HCT116 (cell line): Measurements from ENCODE around the gene FH. TPM values are rescaled to one million over a fixed set of nuclear protein-coding genes. Genes with fewer than 3 reads are reported as not detected.

Source experiments
- ATAC-seq: fragments of 200-7000 bp; cut with Tn5 transposase; 2 replicates; pipeline ENCODE4 v1.9.1; 2020; ENCODE audit warnings: mild to moderate bottlenecking, moderate library complexity
- BruUV-seq: library from RNA; stranded (reverse); fragments of 400-500 nt; replicated peaks from 2 replicates; lab custom pipeline; 2021; lab: Mats Ljungman, UMichigan
- CTCF ChIA-PET: fragments of 300-600 bp; sonication (Branson Sonifier 250); formaldehyde crosslinking; loops from one replicate; lab custom pipeline; 2021; ENCODE audit warnings: antibody characterized with exemption; lab: Charles Lee
- POLR2A ChIA-PET: fragments of 300-600, 350-600 bp; sonication (Branson Sonifier 250); formaldehyde crosslinking; loops from one replicate; lab custom pipeline; 2021; ENCODE audit warnings: antibody characterized with exemption; lab: Charles Lee
- RAD21 ChIA-PET, 2 experiments: fragments of 300-600 bp; sonication (Branson Sonifier 250); formaldehyde crosslinking; loops; one replicate each; lab custom pipeline; 2023; ENCODE audit warnings: low total read pairs in 2 of 2; ENCODE audit not compliant: uncharacterized antibody in 2 of 2, unreplicated experiment in 2 of 2, low non-redundant PET in 1 of 2; lab: Charles Lee
- DNase-seq: peaks from one replicate; pipeline ENCODE4 v3.0.0-alpha.2; 2010; ENCODE audit warnings: low read depth, low spot score
- H2AFZ ChIP-seq: fragments of 200-600 bp; shearing (Covaris generic), sonication (generic); 2 replicates; pipeline ENCODE4 v1.6.1; 2017; ENCODE audit warnings: low read depth, mixed run types, mixed read lengths, antibody characterized with exemption, low read length; ENCODE audit not compliant: poor library complexity, severe bottlenecking
- H3K27ac ChIP-seq: 2 replicates; pipeline ENCODE4 v1.5.1; 2012; ENCODE audit warnings: low read depth, low read length
- H3K27me3 ChIP-seq: fragments of 200-600 bp; sonication (generic); 2 replicates; pipeline ENCODE4 v1.6.1; 2016; ENCODE audit warnings: mixed run types, low read length, mixed read lengths; ENCODE audit not compliant: insufficient read depth
- H3K36me3 ChIP-seq, 2 experiments: fragments of 200-500 bp in 1 of 2; fragments of 200-600 bp in 1 of 2; sonication (Bioruptor generic) in 1 of 2; sonication (generic) in 1 of 2; 2 replicates each; pipeline versions ENCODE4 v1.5.1 to v1.6.1; 2014 to 2016; ENCODE audit warnings: low read length in 2 of 2, inconsistent platforms in 1 of 2, mixed read lengths in 1 of 2, mixed run types in 1 of 2; ENCODE audit not compliant: insufficient read depth in 2 of 2, control insufficient read depth in 1 of 2
- H3K4me1 ChIP-seq, 2 experiments: fragments of 200-600 bp in 1 of 2; sonication (generic) in 1 of 2; 2 replicates each; pipeline versions ENCODE4 v1.5.1 to v1.6.1; 2012 to 2017; ENCODE audit warnings: low read length in 2 of 2, inconsistent platforms in 1 of 2, mild to moderate bottlenecking in 1 of 2, mixed read lengths in 1 of 2, mixed run types in 1 of 2, moderate library complexity in 1 of 2; ENCODE audit not compliant: insufficient read depth in 2 of 2, control insufficient read depth in 1 of 2
- H3K4me2 ChIP-seq: fragments of 200-600 bp; sonication (generic); 2 replicates; pipeline ENCODE4 v1.6.1; 2017; ENCODE audit warnings: mixed run types, low read length, mixed read lengths
- H3K4me3 ChIP-seq, 2 experiments: fragments of 200-600 bp in 1 of 2; sonication (generic) in 1 of 2; replicated peaks in 1 of 2; 2 replicates each; pipeline ENCODE4 v1.5.1; 2011 to 2016; ENCODE audit warnings: low read length in 2 of 2, control low read depth in 1 of 2, low read depth in 1 of 2, mild to moderate bottlenecking in 1 of 2, mixed read lengths in 1 of 2, mixed run types in 1 of 2
- H3K79me2 ChIP-seq: fragments of 200-600 bp; sonication (generic); 2 replicates; pipeline ENCODE4 v1.6.1; 2017; ENCODE audit warnings: mild to moderate bottlenecking, mixed run types, low read length, moderate library complexity, mixed read lengths; ENCODE audit not compliant: insufficient read depth
- H3K9ac ChIP-seq: fragments of 200-600 bp; sonication (generic); 2 replicates; pipeline ENCODE4 v1.6.1; 2016; ENCODE audit warnings: low read length, mixed read lengths
- H3K9me2 ChIP-seq: fragments of 200-600 bp; sonication (generic), shearing (Covaris generic); 2 replicates; pipeline ENCODE4 v1.6.1; 2017; ENCODE audit warnings: mixed run types, mild to moderate bottlenecking, moderate library complexity; ENCODE audit not compliant: insufficient read depth
- H3K9me3 ChIP-seq, 2 experiments: fragments of 200-500 bp in 1 of 2; fragments of 200-600 bp in 1 of 2; sonication (Bioruptor generic) in 1 of 2; sonication (generic) in 1 of 2; 2 replicates each; pipeline ENCODE4 v1.6.1; 2014 to 2017; ENCODE audit warnings: low read length in 2 of 2, mixed read lengths in 2 of 2, inconsistent platforms in 1 of 2, low read depth in 1 of 2, mild to moderate bottlenecking in 1 of 2, mixed run types in 1 of 2, moderate library complexity in 1 of 2; ENCODE audit not compliant: control insufficient read depth in 1 of 2, insufficient read depth in 1 of 2
- H4K20me1 ChIP-seq: fragments of 200-600 bp; sonication (generic), shearing (Covaris generic); 2 replicates; pipeline ENCODE4 v1.6.1; 2017; ENCODE audit warnings: mixed run types, mild to moderate bottlenecking, moderate library complexity; ENCODE audit not compliant: insufficient read depth
- ATF3 ChIP-seq: IDR thresholded peaks from 2 replicates; pipeline ENCODE4 v1.6.1; 2012
- CEBPB ChIP-seq: IDR thresholded peaks from 2 replicates; pipeline ENCODE4 v1.6.1; 2012; ENCODE audit warnings: low read depth
- CTCF ChIP-seq, 3 experiments: fragments of 200-600 bp in 1 of 3; sonication (generic) in 1 of 3; IDR thresholded peaks in 2 of 3; conservative IDR thresholded peaks in 1 of 3; 2 replicates each; pipeline ENCODE4 v1.5.1; 2012 to 2017; ENCODE audit warnings: low read depth in 2 of 3, low read length in 2 of 3, antibody characterized with exemption in 1 of 3, borderline replicate concordance in 1 of 3, control low read depth in 1 of 3, mild to moderate bottlenecking in 1 of 3, mixed read lengths in 1 of 3, mixed run types in 1 of 3, moderate library complexity in 1 of 3; ENCODE audit not compliant: insufficient read depth in 1 of 3
- EGR1 ChIP-seq: IDR thresholded peaks from 2 replicates; pipeline ENCODE4 v1.6.1; 2012; ENCODE audit warnings: low read depth
- ELF1 ChIP-seq: IDR thresholded peaks from 2 replicates; pipeline ENCODE4 v1.6.1; 2012; ENCODE audit warnings: low read depth, borderline replicate concordance
- EZH2 ChIP-seq: fragments of 200-600 bp; sonication (generic); IDR thresholded peaks from 2 replicates; pipeline ENCODE4 v1.6.1; 2017; ENCODE audit warnings: antibody characterized with exemption, mixed run types
- EZH2phosphoT487 ChIP-seq: fragments of 200-600 bp; IDR thresholded peaks from 2 replicates; pipeline ENCODE4 v1.6.1; 2018; ENCODE audit warnings: antibody characterized with exemption, borderline replicate concordance
- FOSL1 ChIP-seq: IDR thresholded peaks from 2 replicates; pipeline ENCODE4 v1.6.1; 2012; ENCODE audit warnings: low read depth
- RAD21 ChIP-seq: IDR thresholded peaks from 2 replicates; pipeline ENCODE4 v1.6.1; 2012; ENCODE audit warnings: low read depth, mild to moderate bottlenecking
- SP1 ChIP-seq: IDR thresholded peaks from 2 replicates; pipeline ENCODE4 v1.6.1; 2012; ENCODE audit warnings: low read depth
- SRF ChIP-seq: IDR thresholded peaks from 2 replicates; pipeline ENCODE4 v1.6.1; 2012; ENCODE audit warnings: low read depth
- TCF7L2 ChIP-seq: IDR thresholded peaks from 2 replicates; pipeline ENCODE4 v1.7.0; 2011; ENCODE audit warnings: borderline replicate concordance, inconsistent platforms; ENCODE audit not compliant: insufficient read depth, insufficient read length; ENCODE audit errors: extremely low read depth
- YY1 ChIP-seq: IDR thresholded peaks from 2 replicates; pipeline ENCODE4 v1.6.1; 2011; ENCODE audit warnings: low read length, low read depth, moderate library complexity, mild to moderate bottlenecking; ENCODE audit not compliant: insufficient replicate concordance; ENCODE audit errors: extremely low read depth
- ZBTB33 ChIP-seq: IDR thresholded peaks from 2 replicates; pipeline ENCODE4 v1.6.1; 2011; ENCODE audit warnings: mild to moderate bottlenecking, low read length, moderate library complexity; ENCODE audit not compliant: insufficient replicate concordance; ENCODE audit errors: extremely low read depth
- ZFX ChIP-seq: fragments of 450-650 bp; IDR thresholded peaks from 2 replicates; pipeline ENCODE4 v1.6.1; 2017
- intact Hi-C: fragments of 100-400 bp; cut with micrococcal nuclease; formaldehyde crosslinking; loops from 2 replicates; pipeline ENCODE4 v1.10.0; 2022
- total RNA-seq: library from RNA; stranded (reverse); gene quantifications from one replicate; pipeline ENCODE4 v1.2.1, GENCODE V29; 2021; ENCODE audit not compliant: unreplicated experiment

The FH gene
- total RNA-seq, 1 experiment from 2014 or later = 67.7 TPM

- no peak for TF ChIP-seq TCF7L2
- TF ChIP-seq EGR1 = no peak
- TF ChIP-seq FOSL1 = peak; percentile 98
- TF ChIP-seq SRF = peak; percentile 65; the same call in 1 of the 2 replicates
- no peak for TF ChIP-seq EZH2phosphoT487
- TF ChIP-seq ZFX = no peak
- no peak for TF ChIP-seq RAD21
Observed at GRCh38 chr1:241482761-241483250, 36.7 kb downstream of the FH start (continued).

GRCh38 chr1:241479294-241479693, 40.3 kb downstream of the FH start:
- Histone ChIP-seq H3K27ac (no peak overlapping the region), H3K36me3 (no peaks in the 10 kb centered on the region), H3K9me3 (no peaks in the 10 kb centered on the region), H3K27me3 (no peaks in the 10 kb centered on the region), H3K9me2 (no peaks in the 10 kb centered on the region), H3K4me1 (peaks cover 2 to 28% of the 10 kb centered on the region in 2 experiments; a peak in 3 of 4 replicates), H3K9ac (no peak overlapping the region), H4K20me1 (no peaks in the 10 kb centered on the region), H3K79me2 (no peaks in the 10 kb centered on the region), H2AFZ (no peak overlapping the region), H3K4me2 (no peak overlapping the region), H3K4me3 (no peak overlapping the region)
- RAD21 ChIA-PET = no interaction called here
- CTCF ChIA-PET = no interaction called here
- intact Hi-C loops = no loop called here
- no peak for DNase-seq
- BruUV-seq = no TSS peak
- ATAC-seq = no peak
- POLR2A ChIA-PET = no interaction called here
- TF ChIP-seq ATF3 = no peak
- no peak for TF ChIP-seq ZBTB33
- TF ChIP-seq EZH2phosphoT487 = no peak
- TF ChIP-seq CEBPB = no peak
- no peak for TF ChIP-seq EZH2
- TF ChIP-seq ELF1 = no peak
- TF ChIP-seq CTCF (IDR thresholded peaks at IDR 0.05 in 2 of 3, conservative IDR thresholded peaks at IDR 0.05 in 1 of 3; ENCODE audit: borderline replicate concordance in 1 of 3, insufficient read depth in 1 of 3, low read depth in 2 of 3, low read length in 2 of 3) = no peak
- TF ChIP-seq YY1 = no peak
- TF ChIP-seq SP1 = no peak
- TF ChIP-seq, all 23 proteins: peak for 0
